Left forelimb (tissue), 1 donor: ENCODE measurements around the gene GPR161.

Experiments
- DNase-seq: peaks from one replicate; pipeline ENCODE4 v3.0.0-alpha.2; 2018; ENCODE audit warnings: low spot score

Gene GPR161

DNA sequence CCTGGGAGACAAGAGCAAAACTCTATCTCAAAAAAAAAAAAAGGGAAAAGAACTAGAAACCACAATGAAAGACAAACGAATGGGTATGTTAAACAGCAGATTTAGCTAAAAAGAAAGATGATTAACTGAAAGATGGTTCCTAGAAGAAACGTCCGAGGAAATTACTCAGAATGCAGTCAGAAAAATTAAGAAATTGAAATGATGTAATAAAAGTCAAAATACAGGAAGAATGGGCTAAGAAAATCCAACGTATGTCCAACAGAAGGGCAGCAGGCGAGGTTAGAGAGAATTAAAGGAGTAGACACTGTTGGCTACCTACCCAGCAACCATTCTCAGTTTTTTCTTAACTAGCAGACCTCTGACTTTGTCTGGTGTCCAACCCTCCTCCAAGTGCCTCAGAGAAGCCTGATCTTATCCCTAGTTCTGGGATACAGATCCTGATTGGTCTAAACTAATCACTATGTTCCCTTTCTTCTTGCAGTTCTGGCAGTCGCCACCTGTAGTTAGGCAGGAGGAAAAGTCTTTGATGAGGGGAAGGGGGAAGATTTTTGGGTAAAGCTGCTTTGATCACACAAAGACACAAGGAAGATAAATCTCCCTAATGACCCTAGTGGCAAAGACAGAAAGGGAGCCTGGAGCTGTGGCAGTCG lies 25.7 kb downstream of the GPR161 start:
- DNase-seq, result no peak

GRCh38 chr1:168106274-168106673 lies 30.5 kb downstream of the GPR161 start:
- DNase-seq, result no peak

- DNase-seq, result no peak
Measured at GRCh38 chr1:168105846-168106245, 30.9 kb downstream of the GPR161 start.

DNA sequence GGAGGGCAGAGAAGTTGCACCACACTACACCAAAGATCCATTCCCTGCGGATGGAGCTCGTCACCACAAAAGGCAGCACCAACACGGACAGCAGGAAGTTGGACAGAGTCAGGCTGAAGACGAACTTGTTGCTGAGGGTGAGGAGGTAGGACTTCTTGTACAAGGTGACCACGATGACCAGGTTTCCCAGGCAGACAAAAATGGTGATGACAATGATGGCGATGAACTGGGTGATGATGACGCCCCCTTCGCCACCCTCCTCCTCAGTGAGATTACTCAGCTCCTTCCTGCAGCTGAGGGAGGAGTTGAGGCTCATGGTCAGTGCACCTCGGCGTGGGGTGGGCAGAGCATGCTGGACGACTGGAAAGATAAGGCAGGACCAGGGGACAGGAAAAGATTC lies 32.2 kb downstream of the GPR161 start:
- no peak for DNase-seq

GRCh38 chr1:168102487-168102886 lies 34.2 kb downstream of the GPR161 start:
- no peak for DNase-seq

DNA sequence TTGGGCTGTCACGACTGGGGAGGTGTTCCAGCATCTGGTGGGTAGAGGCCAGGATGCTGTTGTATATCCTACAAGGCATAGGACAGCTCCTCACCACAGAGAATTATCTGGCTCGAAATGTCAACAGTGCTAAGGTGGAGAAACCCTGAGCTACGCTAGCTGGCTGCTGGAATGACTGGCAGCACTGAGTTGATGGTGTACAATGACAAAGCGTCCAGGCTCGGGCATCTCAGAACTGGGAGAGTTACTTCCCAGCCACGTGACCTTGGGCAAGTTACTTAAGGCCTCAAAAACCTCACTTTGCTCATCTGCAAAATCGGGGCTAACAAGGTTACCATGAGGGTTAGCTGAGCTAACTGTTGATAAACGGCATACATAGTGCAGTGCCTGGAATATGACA lies 35.4 kb downstream of the GPR161 start:
- no peak for DNase-seq

DNA sequence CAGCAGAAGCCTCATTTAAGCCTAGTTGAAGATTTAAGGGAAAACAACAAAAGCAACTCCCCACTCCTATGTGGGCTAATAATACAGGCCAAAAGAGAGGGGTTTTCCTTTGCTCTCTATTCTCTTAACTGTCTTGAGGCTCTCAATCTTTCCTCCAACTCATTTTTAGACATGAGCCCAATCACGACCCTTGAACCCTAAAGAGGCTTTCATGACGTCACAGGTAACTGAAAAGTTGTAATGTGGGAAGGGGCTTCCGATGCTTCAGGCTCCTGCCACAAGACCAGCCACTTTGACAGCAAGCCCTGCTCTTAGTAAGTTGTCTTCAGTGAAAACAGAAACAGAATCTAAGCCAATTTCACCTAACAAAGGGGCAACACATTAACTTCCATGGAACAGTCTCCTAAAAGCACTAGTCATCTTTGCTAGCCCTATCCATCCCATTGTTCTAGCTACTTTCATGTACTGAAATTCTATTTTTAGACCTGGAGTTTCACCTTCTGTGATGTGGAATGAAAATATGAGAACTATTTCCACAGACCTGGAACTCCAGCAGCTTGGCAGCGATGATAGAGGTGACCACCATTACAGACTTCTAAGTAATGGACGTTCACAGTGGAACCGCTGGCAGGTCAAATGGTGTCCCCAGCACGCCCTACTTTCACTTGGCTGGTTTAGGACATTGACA lies 36.3 kb downstream of the GPR161 start:
- no peak for DNase-seq

GRCh38 chr1:168099337-168099801 lies 37.4 kb downstream of the GPR161 start:
- no peak for DNase-seq

DNA sequence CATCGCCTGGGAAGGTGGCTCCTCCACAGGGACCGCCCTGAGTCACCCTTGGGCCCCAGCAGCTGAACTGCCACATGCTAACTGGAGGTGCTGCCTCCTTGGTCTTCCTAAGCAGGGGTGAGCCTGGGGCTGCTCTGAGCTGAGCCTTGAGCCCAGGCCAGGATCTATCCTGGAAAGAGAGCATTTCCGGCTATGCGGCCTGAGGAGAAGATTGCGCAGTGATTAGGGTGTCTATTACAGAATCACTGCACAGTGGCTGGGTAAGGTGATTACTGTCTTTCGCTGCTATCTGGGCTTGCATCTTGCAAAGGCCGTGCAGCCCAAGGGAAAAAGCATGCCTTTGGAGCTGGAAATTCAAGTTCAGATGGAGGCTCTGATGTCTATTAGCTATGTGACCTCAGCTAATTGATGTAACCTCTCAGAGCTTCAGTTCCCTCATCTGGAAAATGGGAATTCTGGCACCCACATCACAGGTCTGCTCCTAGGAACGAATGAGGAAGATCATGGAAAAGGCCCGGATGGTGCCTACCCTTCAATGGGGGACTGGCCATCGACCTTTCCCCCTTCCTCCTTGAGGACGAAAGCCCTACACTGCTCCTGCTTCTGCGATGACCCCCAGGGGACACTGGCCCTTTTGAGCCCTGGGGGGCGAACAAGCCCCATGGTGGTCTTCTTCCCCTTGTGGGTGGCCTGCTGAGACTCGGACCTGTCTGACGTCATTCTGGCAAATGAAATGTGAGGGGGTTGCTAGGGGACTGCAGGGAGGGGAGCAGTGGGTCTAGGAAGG lies 38.0 kb downstream of the GPR161 start:
- no peak for DNase-seq

GRCh38 chr1:168097921-168098528 lies 38.7 kb downstream of the GPR161 start:
- no peak for DNase-seq

- no peak for DNase-seq
Measured at GRCh38 chr1:168096296-168097165, 40.2 kb downstream of the GPR161 start.

- DNase-seq, result no peak
Measured at GRCh38 chr1:168095476-168095875, 41.3 kb downstream of the GPR161 start.

DNA sequence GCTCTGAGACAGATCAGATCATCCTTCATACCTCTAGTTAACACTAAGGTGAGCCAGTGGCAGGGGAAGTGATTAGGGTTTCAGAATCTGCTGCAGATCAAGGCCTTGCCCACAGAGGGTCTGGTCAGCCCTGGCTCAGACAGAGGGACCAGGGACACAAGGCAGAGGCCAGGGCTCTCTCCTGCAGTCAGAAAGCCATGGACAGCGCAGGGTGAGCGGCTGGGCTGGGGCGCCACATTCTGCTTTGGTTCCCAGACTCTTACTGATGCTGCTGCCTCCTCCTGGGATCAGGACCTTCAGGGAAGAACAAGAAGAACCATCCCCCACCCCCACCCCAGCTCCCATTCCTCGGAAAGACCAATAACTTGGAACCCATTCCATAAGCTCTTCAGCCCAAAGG lies 43.1 kb downstream of the GPR161 start:
- DNase-seq, result no peak

DNA sequence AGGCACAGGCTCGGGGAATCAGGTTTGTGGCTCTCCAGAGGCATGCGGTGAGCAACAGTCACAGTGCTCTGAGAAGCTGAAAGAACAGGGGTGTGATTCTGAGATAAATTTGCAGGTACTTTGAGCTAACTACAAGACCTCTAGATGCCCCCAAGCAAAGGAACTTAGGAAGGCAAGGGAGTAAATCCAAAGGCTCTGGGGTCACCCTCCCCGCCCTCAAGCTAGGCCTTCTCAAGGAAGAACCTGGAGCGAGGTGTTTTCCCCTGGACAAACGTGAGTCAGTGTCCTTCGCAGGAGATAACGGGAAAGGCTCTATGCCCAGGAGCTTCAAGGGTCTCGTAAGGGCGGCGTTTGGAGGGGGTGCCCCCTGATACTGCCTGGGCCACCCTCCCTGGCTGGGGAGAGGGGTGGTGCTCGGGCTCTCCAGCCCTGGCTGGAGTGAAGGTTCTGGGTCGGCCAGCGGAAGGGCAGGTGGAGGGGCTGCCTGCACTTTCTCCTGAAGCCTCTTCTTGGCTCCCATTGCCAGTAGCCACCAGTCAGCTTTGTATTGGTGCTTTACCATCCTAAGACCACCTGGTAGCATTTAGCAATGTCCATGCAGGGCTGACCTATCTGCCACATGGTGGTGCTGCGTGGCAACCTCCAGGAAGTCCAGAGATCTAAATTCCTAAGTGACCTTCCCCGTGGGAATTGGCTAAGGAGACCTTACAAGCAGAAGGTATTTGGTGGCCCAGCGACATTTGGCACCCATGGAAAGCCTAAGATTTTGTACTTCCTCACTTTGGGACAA lies 44.0 kb downstream of the GPR161 start:
- no peak for DNase-seq

GRCh38 chr1:168091720-168092550 lies 44.8 kb downstream of the GPR161 start:
- DNase-seq, result no peak

DNA sequence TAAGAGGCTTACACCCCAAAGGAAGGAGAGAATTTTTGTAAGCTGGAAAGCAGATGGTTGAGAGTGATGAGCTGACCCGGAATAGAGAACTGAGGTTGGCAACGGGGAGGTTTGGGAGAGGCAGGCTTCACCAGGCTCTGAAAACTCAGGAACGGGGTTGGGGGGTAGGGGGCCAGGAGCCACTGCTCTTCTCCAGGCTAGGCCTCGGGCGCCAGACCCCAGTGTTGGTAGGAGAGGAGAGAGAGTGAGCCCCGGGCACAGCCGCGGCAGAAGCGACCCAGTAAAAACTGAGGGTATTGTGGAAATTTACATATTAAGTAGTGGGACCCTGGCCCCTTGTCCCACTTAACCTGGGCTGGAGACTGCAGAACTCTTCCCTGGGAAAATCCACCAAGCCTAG lies 45.7 kb downstream of the GPR161 start:
- no peak for DNase-seq

GRCh38 chr1:168090395-168090794 lies 46.3 kb downstream of the GPR161 start:
- DNase-seq, result no peak

DNA sequence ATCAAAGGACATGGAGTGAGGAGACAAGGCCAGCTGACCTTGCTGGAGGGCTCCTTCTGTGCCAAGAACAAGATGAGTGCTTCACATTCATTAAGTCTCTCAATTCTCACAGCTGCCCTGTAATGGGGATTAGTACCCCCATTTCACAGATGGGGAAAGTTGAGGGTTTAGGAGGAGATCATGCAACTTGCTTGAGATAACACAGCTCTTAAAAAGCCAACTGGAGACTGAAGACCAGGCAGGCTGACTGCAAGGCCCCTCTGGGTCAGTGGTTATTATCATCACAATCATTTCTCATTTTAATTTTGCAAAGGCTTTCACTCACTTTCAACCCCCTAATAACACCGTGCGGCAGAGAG lies 46.8 kb downstream of the GPR161 start:
- no peak for DNase-seq

- no peak for DNase-seq
Measured at GRCh38 chr1:168089326-168089978, 47.3 kb downstream of the GPR161 start.
